Cerebellar nuclear complex (tissue), 1 donor: ENCODE data around the gene CIAO2B.
A peak's percentile ranks its signal among the peaks of the same experiment; 100 is the strongest.
"Not testable (repeated sequence)": the region's sequence is repeated elsewhere in the genome, so short reads cannot be mapped to it uniquely, and the experiment has no call there.

Experiments used
- DNase-seq, 2 experiments: peaks; one replicate each; lab custom pipeline; 2025; lab: John Stamatoyannopoulos, UW

Gene CIAO2B

DNA sequence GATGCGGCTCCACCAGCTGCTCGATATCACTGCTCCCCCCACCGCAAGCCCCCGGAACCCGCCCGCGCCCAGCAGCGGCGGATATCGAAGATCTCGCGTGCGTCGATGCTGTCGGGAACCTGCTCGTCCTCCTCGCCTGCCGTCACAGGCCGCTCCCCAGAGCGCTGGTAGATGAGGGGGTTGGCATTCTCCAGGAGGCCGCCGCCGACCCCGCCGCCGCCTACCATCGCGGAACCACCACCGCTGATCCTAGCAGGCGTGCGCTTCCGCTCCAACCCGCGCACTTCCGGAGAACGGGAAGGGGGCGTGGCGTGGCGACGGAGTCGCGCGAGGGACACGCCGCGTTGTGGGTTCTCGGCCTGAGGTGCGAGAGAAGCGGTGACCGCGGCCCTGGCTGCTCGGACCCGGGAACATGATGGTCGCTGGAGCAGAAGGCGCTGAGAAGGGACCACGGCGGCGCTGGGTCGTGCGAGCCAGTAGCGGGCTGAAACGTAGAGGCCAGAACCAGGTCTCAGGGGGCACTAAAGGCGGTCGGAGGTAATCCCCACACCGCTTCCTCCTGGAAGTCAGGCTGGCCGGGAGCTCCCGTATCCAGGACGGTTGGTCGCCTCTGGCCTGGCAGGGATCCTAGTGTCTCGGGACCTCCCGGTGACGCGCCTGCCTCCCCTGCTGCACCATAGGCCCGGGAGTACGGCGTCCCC is at the start of gene CIAO2B:
CIAO2B (minus strand) TSS at position 265 of the 701 bp plus-strand sequence; CDS start at position 227, 38 bp downstream.
- DNase-seq: peak in 1 of 2 experiments; percentile 19

DNA sequence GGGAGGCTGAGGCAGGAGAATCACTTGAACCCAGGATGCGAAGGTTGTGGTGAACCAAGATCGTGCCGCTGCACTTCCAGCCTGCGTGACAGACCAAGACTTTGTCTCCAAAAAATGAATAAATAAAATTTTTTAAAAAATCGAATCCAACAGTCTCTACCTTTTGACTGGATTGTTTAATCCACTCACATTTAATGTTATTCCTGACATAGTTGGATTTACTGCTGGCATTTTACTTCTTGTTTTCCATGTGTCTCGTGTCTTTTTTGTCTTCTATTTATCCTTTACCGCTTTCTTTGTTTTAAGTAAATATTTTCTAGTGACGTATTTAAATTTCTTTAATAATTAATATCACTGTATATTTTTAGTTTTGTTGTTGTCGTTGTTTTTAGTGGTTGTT is 48.8 kb upstream of the CIAO2B start:
- no peak for DNase-seq

DNA sequence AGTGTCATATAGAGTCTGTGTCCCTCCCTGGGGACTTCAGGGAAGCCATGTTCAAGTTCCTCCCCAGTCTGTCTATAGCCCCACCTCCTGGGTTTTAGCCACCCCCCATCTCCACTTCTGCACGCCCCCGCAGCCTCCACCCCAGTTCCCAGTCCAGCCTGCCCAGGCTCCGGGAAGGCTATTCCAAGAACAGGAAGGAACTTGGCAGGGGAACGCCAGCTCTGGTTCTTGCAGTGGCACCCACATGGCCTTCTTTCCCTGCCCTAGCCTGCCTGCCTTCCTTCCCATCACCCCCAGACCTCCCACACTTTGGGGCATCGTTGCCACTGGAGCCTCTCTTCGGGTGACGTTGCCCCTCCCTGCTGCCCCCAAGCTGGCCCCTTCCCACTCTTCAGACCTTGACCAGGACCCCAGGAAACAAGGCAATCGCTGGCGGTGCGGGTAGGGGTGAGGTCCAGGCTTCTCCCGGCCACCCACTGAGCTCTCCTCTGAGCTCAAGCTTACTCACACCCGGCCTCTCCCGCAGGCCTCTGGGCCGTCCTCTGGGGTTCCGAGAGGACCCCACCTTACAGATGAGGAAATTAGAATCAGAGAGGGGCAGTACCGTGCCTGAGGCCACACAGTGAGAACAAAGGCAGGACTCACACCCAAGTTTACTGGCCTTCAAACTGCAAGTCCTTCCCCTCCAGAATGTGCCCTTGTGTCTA is 45.0 kb upstream of the CIAO2B start:
- no peak for DNase-seq

DNA sequence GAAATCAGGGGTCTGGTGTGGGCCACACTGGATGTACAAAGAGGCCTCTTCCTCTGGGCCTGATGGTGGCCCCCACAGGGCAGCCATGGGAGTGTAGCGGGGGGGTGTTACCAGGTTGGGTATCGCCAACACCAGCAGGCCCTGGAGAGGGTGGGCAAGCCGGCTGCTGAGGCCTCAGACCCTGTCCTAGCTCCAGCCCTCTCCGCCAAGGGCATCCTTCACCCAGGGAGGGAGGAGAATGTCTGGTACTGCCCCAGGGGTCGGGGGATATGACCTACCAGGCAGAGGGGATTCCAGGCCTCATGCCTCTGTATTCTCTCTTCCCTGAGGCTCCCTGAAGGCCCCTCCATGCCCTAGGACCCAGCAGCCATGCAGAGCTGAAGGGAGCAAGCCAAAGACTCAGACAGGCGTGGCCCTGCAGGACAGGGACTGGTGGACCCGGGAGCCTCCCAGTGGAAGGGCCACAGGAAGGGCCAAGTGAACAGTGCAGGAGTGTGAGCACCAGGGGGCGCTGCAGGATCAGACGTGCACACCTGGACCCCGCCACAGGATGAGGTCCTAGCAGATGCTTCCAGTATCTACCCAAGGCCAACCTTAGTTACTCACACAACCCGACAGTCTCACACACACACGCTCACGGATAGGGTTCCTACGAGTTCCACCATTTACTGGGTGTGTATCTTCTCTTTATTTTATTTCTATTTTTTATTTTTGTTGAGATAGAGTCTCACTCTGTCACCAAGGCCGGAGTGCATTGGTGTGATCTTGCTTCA is 43.3 kb upstream of the CIAO2B start:
- peak in 1 of 2 experiments; percentile 23 for DNase-seq

DNA sequence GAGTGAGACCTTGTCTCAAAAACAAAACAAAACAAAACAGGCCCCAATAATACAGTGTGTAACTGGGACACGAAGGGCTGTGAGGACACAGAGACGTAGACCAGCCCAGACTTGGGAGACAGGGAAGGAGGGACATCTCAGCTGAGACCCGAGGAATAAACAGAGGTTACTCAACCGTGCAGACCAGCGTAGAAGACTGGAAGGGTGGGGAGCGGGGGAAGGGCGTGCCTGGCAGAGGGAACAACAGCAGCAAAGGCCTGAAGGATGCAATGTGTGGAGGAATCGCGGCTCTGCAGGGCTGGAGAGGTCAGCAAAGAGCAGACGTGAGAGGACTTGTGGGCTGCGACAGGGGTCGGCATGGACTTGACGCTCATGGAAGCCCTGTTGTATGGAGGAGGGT is 42.5 kb upstream of the CIAO2B start:
- DNase-seq: no peak

DNA sequence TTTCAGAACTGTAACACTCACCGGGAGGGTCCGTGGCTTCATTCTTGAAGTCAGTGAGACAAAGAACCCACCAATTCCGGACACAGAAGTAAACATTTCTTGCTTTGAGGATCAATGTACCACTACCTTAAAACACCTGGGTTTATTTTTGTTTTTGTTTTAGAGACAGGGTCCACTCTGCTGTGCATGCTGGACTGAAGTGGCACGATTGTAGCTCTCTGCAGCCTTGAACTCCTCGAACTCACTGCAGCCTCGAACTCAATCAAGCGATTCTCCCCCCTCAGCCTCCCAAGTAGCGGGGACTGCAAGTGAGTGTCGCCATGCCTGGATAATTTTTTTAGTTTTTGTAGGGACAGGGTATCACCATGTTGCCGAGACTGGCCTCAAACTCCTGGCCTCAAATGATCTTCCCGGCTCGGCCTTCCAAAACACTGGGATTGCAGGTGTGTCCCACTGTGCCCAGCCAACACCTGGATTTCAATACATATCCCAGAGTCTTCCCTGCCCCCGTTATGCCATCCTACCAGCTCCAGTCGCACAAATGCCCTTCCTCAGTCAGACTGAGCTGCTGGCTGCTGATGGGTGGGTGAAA is 41.2 kb upstream of the CIAO2B start:
- no peak for DNase-seq

DNA sequence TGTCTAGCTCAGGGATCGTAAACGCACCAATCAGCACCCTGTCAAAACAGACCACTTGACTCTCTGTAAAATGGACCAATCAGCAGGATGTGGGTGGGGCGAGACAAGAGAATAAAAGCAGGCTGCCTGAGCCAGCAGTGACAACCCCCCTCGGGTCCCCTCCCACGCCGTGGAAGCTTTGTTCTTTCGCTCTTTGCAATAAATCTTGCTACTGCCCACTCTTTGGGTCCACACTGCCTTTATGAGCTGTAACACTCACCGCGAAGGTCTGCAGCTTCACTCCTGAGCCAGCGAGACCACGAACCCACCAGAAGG is 40.7 kb upstream of the CIAO2B start:
- not testable (repeated sequence) for DNase-seq

DNA sequence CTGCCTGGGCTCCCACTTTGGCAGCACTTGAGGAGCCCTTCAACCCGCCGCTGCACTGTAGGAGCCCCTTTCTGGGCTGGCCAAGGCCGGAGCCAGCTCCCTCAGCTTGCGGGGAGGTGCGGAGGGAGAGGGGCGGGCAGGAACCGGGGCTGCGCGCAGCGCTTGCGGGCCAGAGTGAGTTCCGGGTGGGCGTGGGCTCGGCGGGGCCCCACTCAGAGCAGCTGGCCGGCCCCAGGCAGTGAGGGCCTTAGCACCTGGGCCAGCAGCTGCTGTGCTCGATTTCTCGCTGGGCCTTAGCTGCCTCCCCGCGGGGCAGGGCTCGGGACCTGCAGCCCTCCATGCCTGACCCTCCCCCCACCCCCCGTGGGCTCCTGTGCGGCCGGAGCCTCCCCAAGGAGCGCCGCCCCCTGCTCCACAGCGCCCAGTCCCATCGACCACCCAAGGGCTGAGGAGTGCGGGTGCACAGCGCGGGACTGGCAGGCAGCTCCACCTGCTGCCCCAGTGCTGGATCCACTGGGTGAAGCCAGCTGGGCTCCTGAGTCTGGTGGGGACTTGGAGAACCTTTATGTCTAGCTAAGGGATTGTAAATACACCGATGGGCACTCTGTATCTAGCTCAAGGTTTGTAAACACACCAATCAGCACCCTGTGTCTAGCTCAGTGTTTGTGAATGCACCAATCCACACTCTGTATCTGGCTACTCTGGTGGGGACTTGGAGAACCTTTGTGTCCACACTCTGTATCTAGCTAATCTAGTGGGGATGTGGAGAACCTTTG is 40.1 kb upstream of the CIAO2B start:
- DNase-seq: not testable (repeated sequence)

DNA sequence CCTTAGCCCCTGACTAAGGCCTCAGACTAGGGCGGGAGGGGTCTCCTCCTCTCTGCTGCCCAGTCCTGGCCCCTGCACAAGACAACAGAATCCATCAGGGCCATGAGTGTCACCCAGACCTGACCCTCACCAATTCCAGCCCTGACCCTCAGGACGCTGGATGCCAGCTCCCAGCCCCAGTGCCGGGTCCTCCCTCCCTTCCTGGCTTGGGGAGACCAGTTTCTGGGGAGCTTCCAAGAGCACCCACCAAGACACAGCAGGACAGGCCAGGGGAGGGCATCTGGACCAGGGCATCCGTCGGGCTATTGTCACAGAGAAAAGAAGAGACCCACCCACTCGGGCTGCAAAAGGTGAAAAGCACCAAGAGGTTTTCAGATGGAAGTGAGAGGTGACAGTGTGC is 39.5 kb upstream of the CIAO2B start:
- no peak for DNase-seq

DNA sequence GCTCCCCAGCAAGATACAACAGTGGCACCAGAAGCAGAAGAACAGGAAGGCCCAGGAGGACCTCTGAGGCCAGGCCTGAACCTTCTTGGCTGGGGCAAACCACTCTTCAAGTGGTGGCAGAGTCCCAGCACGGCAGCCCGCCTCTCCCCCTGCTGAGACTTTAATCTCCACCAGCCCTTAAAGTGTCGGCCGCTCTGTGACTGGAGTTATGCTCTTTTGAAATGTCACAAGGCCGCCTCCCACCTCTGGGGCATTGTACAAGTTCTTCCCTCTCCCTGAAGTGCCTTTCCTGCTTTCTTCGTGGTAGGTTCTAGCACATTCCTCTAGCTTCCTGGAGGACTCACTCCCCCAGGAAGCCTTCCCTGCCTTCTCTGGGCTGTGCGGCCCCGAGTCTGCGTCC is 38.8 kb upstream of the CIAO2B start:
- DNase-seq: no peak

DNA sequence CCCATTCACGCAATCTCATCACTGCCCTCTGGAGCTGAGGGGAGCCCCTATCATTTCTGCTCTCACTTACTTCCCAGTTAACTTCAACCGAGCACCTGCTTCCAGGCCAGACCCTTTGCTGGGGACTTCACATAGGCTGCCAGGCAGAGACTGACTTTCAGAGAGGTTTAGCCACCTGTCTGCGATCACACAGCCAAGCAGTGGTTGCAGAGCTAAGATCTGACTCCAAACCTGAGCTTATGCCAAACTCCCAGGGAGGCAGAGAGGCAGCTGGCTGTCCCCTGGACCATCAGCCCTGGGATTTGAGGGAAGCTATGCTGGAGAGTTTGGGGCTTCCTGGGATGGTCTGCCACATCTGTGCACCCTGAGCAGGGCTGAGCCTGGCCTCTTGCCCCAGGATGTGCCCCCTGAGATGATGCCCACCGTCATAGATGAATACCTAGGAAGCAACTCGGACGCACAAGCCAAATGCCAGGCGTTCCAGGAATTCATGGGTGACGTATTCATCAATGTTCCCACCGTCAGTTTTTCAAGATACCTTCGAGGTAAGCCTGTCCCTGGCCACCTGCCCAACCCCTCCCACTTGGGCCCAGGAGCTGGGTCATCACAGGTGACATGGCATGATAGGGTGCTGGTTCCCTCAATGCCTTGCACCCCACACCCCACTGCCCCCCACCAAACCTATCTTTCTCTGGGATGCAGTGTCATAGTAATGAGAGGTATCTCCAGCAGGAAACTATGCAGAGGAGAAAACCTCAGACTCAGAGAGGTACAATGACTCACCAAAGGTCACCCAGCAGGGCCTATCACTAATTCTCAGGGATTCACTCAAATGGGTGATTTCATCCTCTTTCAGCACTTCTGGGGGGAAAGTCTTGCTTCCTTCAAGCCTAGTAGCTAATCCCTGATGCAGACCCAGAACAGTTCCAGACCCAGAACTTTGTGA is 36.8 kb upstream of the CIAO2B start:
- DNase-seq: no peak

DNA sequence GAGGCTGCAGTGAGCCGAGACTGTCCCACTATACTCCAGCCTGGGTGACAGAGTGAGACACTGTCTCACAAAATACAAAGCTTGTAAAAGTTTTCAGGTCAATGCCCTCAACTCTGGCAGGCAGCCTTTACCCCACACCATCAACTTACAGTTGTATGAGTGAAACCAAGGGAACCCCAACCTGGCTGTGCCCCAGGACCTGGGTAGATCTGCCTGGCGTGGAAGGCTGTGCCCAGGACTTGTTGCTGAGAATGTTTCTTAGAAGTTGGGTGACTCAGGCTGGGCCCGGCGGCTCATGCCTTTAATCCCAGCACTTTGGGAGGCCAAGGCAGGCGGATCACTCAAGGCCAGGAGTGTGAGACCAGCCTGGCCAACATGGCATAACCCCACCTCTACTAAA is 34.6 kb upstream of the CIAO2B start:
- DNase-seq: no peak

DNA sequence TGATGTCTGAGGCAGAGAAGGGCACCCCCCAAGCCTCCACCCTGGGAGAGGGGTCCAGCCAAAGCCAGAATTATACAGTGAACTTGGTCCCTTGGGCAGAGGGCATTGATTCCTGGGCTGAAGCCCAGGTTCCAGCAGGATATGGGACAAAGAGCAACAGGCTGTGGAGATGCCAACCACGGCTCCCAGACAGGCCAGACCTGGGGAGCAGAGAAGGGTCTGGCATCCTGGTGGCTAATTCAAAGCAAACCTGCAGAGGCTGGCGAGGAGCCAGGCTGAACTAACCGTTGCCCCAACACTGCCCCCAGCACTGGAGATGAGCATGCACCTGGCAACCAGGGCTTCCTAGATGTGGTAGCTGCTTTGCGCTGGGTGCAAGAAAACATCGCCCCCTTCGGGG is 29.8 kb upstream of the CIAO2B start:
- DNase-seq: no peak

DNA sequence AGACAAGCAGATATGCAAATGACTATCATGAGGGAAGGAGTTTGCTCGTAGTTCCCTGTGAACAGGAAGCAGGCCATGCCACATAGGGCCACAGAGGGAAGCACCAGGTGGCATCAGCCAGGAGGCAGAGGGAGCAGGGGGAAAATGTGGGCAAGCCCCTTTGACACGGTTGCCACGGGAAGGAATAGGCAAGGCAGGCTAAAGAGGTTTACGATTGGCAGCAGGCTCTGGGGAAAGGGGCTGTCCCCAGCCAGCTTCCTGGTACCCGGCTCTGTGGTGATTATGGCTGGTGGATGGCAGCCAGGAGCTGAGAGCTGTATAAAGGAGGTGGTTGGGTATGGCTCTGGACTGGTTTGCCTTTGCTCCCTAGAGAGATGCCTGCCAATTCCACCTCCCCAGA is 27.7 kb upstream of the CIAO2B start:
- DNase-seq: no peak

DNA sequence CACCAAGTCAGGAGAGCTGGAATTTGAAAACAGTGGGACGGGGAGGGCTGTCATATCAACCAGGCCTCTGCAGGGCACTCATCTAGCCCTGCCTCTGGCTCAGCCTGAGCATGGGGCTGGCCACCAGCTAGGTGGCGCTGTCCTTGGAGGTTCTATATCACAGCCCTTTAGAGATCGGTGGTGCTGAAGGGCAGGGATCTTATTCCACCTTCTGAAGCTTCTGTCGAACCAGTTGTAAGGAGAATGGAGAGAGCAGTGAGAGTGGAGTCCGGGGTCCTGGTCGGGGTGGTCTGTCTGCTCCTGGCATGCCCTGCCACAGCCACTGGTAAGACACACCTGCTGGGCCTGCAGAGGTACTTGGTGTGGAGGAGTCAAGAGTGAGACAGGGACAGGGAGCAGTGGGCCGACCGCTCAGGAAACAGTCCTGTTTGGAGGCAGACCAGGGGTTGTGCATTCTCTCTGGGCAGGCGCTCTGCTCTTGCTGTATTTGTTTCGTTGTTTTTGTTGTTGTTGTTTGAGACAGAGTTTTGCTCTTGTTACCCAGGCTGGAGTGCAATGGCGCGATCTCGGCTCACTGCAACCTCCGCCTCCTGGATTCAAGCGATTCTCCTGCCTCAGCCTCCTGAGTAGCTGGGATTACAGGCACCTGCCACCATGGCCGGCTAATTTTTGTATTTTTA is 27.0 kb upstream of the CIAO2B start, which contains the start of gene CES3:
CES3 (plus strand) TSS at position 202 of the 680 bp plus-strand sequence; CDS start at position 244, 42 bp downstream.
- no peak for DNase-seq

DNA sequence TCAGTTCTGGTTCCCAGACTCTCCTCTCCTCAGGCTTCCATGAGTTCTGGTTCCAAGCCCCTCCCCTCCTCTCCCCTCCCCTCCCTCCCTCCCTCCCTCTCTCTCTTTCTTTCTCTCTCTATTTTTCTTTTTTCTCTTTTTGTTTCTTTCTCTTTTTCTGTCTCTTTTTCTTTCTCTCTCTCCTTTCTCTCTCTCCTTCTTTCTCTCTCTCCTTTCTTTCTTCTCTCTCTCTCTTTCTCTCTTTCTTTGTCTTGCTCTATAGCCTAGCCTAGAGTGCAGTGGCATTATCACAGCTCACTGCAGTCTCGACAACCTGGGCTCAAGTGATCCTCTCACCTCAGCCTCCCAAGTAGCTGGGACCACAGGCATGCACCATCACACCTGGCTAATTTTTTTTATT is 26.1 kb upstream of the CIAO2B start:
- DNase-seq: no peak

DNA sequence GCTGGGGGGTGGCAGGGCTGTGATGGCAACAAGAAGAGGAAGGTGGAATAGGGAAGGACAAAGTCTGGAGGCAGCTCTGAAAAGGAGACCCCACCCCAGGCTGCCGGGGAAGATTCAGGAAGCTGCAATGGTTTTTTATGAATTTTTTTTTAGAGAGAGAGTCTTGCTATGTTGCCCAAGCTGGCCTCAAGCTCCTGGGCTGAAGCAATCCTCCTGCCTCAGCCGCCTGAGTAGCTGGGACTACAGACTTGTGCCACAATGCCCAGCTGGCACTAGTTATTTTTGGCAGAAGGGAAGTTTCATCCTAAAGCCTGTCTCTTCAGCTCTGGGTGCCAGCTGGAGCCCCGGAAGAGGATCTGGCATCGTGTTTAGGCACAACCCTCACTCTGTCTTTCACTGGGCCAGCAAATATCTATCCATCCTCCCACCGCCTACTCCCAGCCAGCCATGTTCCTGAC is 25.5 kb upstream of the CIAO2B start:
- DNase-seq: peak; percentile 17 to 62

DNA sequence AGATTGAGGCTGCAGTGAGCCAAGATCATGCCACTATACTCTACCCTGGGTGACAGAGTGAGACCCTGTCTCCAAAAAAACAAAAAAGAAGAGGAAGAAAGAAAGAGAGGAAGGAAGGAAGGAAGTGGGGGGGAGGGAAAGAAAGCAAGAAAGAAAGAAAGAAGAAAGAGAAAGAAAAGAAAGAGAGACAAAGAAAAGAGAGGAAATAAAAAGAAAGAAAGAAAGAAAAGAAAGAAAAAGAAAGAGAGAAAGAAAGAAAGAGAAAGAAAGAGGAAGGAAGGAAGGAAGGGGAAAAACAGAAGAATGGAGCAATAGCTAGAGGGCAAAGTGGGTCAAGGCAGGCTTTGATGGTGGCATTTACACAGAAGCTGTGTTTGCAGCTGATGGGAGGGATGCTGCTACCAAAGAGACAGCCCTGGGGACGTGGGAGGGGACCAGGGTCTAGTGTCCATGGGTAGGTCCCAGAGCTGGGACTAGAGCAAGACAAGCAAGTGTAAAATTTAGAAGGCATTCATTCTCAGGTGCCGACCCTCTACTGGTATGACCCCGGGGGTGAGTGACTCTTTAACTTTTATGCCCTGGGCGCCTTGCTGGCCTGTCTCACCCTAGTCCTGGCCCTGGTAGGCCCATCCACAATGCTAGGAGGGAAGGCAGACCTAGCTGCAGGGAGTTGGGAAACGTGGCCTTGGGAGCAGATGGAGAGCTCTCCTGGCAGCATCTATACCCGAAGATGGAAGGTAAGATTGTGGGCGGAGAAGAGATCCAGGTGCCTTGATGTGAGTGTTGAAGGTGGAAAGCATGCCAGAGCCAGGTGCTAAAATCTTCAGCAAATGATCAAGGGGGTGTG is 24.9 kb upstream of the CIAO2B start:
- DNase-seq: no peak

DNA sequence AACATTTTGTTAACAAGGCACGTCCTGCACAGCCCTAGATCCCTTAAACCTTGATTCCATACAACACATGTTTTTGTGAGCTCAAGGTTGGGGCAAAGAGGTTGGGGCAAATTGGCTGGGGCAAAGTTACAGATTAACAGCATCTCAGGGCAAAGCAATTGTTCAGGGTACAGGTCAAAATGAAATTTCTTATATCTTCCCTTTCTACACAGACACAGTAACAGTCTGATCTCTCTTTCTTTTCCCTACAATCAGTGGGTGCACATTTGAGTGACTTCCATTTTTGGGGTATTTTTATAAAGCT is 21.9 kb upstream of the CIAO2B start:
- DNase-seq: not testable (repeated sequence)
